H9 (cell line): ENCODE measurements around the gene ARHGEF38. TPM values are rescaled to one million over a fixed set of nuclear protein-coding genes. Genes with fewer than 3 reads are reported as not detected.
"Not testable (repeated sequence)": the region's sequence is repeated elsewhere in the genome, so short reads cannot be mapped to it uniquely, and the experiment has no call there.

Experiments used
- DNase-seq: peaks from one replicate; pipeline ENCODE4 v3.0.0-alpha.2; 2017
- H2AFZ ChIP-seq: one replicate; pipeline ENCODE4 v1.6.1; 2013; ENCODE audit warnings: mild to moderate bottlenecking, low read length, control low read depth, moderate library complexity
- H2AK5ac ChIP-seq: 2 replicates; pipeline ENCODE4 v1.6.1; 2013; ENCODE audit warnings: low read length, control low read depth, mixed read lengths; ENCODE audit not compliant: insufficient read length
- H2BK120ac ChIP-seq: one replicate; pipeline ENCODE4 v1.6.1; 2013; ENCODE audit warnings: low read depth, mild to moderate bottlenecking, low read length, control low read depth, inconsistent platforms; ENCODE audit not compliant: poor library complexity, severe bottlenecking
- H2BK12ac ChIP-seq: 2 replicates; pipeline ENCODE4 v1.6.1; 2013; ENCODE audit warnings: low read length, control low read depth, mixed read lengths, low read depth; ENCODE audit not compliant: insufficient read length
- H2BK15ac ChIP-seq: 2 replicates; pipeline ENCODE4 v1.6.1; 2013; ENCODE audit warnings: low read depth, low read length, control low read depth
- H2BK20ac ChIP-seq: one replicate; pipeline ENCODE4 v1.6.1; 2013; ENCODE audit warnings: low read depth, mild to moderate bottlenecking, low read length, control low read depth, inconsistent platforms; ENCODE audit not compliant: poor library complexity, severe bottlenecking
- H2BK5ac ChIP-seq: 2 replicates; pipeline ENCODE4 v1.6.1; 2013; ENCODE audit warnings: low read length, control low read depth, mixed read lengths; ENCODE audit not compliant: insufficient read length
- H3K14ac ChIP-seq: 2 replicates; pipeline ENCODE4 v1.6.1; 2013; ENCODE audit warnings: low read length, control low read depth; ENCODE audit not compliant: insufficient read depth
- H3K18ac ChIP-seq: 2 replicates; pipeline ENCODE4 v1.6.1; 2013; ENCODE audit warnings: low read depth, mild to moderate bottlenecking, mixed read lengths, low read length, control low read depth; ENCODE audit not compliant: insufficient read length
- H3K23ac ChIP-seq: 2 replicates; pipeline ENCODE4 v1.6.1; 2013; ENCODE audit warnings: low read length, control low read depth, mixed read lengths, low read depth; ENCODE audit not compliant: insufficient read length
- H3K23me2 ChIP-seq: 2 replicates; pipeline ENCODE4 v1.6.1; 2013; ENCODE audit warnings: low read depth, mild to moderate bottlenecking, mixed read lengths, low read length, control low read depth; ENCODE audit not compliant: insufficient read length, poor library complexity, severe bottlenecking
- H3K27ac ChIP-seq: 2 replicates; pipeline ENCODE4 v1.5.1; 2013; ENCODE audit warnings: low read length, control low read depth, mixed read lengths, low read depth; ENCODE audit not compliant: insufficient read length
- H3K27me3 ChIP-seq: 2 replicates; pipeline ENCODE4 v1.6.1; 2013; ENCODE audit warnings: low read length, control low read depth, inconsistent platforms; ENCODE audit not compliant: insufficient read depth
- H3K4ac ChIP-seq: 2 replicates; pipeline ENCODE4 v1.6.1; 2013; ENCODE audit warnings: low read depth, mild to moderate bottlenecking, control low read depth, inconsistent platforms, low read length, moderate library complexity
- H3K4me1 ChIP-seq: 2 replicates; pipeline ENCODE4 v1.6.1; 2013; ENCODE audit warnings: low read length, control low read depth, inconsistent platforms; ENCODE audit not compliant: insufficient read depth
- H3K4me2 ChIP-seq: 2 replicates; pipeline ENCODE4 v1.6.1; 2013; ENCODE audit warnings: low read length, control low read depth, mixed read lengths; ENCODE audit not compliant: insufficient read length, insufficient read depth
- H3K56ac ChIP-seq: 2 replicates; pipeline ENCODE4 v1.6.1; 2013; ENCODE audit warnings: low read depth, mild to moderate bottlenecking, mixed read lengths, low read length, control low read depth; ENCODE audit not compliant: insufficient read length
- H3K79me1 ChIP-seq: 2 replicates; pipeline ENCODE4 v1.6.1; 2013; ENCODE audit warnings: low read depth, mild to moderate bottlenecking, moderate library complexity, low read length, control low read depth, inconsistent platforms; ENCODE audit not compliant: insufficient read depth, poor library complexity, severe bottlenecking
- H3K79me2 ChIP-seq: 2 replicates; pipeline ENCODE4 v1.6.1; 2013; ENCODE audit warnings: low read length, control low read depth, inconsistent platforms; ENCODE audit not compliant: insufficient read depth
- H3K9ac ChIP-seq: 2 replicates; pipeline ENCODE4 v1.6.1; 2013; ENCODE audit warnings: low read length, control low read depth, mixed read lengths; ENCODE audit not compliant: insufficient read length; ENCODE audit errors: extremely low read depth
- H3K9me3 ChIP-seq: one replicate; pipeline ENCODE4 v1.6.1; 2013; ENCODE audit warnings: low read depth, low read length, inconsistent platforms; ENCODE audit not compliant: control insufficient read depth
- H3T11ph ChIP-seq: one replicate; pipeline ENCODE4 v1.6.1; 2013; ENCODE audit warnings: mild to moderate bottlenecking, low read length, control low read depth, inconsistent platforms
- H4K20me1 ChIP-seq: one replicate; pipeline ENCODE4 v1.6.1; 2013; ENCODE audit not compliant: control insufficient read depth, insufficient read length, insufficient read depth
- H4K5ac ChIP-seq: 2 replicates; pipeline ENCODE4 v1.6.1; 2013; ENCODE audit warnings: low read depth, mild to moderate bottlenecking, mixed read lengths, low read length, control low read depth; ENCODE audit not compliant: insufficient read length
- H4K8ac ChIP-seq: replicated peaks from 2 replicates; pipeline ENCODE4 v1.6.1; 2013; ENCODE audit warnings: low read length, control low read depth, mixed read lengths, low read depth; ENCODE audit not compliant: insufficient read length
- H4K91ac ChIP-seq: 2 replicates; pipeline ENCODE4 v1.6.1; 2013; ENCODE audit warnings: low read depth, mild to moderate bottlenecking, moderate library complexity, mixed read lengths, low read length, control low read depth; ENCODE audit not compliant: insufficient read length
- H3K27ac Mint-ChIP-seq, 3 experiments: 2 replicates in 2 of 3; 3 replicates in 1 of 3; pipeline ENCODE4 v1.8.0; 2020 to 2021; ENCODE audit warnings: mixed read lengths in 3 of 3, mild to moderate bottlenecking in 1 of 3, moderate library complexity in 1 of 3
- H3K27me3 Mint-ChIP-seq: 2 replicates; pipeline ENCODE4 v1.8.0; 2021; ENCODE audit warnings: low read depth, mild to moderate bottlenecking, moderate library complexity, mixed read lengths
- H3K36me3 Mint-ChIP-seq, 3 experiments: 2 replicates in 2 of 3; 3 replicates in 1 of 3; pipeline ENCODE4 v1.8.0; 2020 to 2021; ENCODE audit warnings: low read depth in 3 of 3, mixed read lengths in 3 of 3; ENCODE audit not compliant: insufficient read depth in 1 of 3
- H3K4me1 Mint-ChIP-seq, 2 experiments: 2 replicates each; pipeline ENCODE4 v1.8.0; 2020; ENCODE audit warnings: mixed read lengths in 2 of 2
- H3K4me3 Mint-ChIP-seq, 2 experiments: 2 replicates in 1 of 2; 3 replicates in 1 of 2; pipeline ENCODE4 v1.8.0; 2020 to 2021; ENCODE audit warnings: mild to moderate bottlenecking in 2 of 2, mixed read lengths in 2 of 2, moderate library complexity in 1 of 2
- H3K9me3 Mint-ChIP-seq, 2 experiments: 2 replicates in 1 of 2; 3 replicates in 1 of 2; pipeline ENCODE4 v1.8.0; 2020; ENCODE audit warnings: mild to moderate bottlenecking in 2 of 2, mixed read lengths in 2 of 2, moderate library complexity in 1 of 2
- WGBS: extraction: QIAGEN DNeasy Blood & Tissue Kit; methylation state at CpG from one replicate; pipeline ENCODE4 v1.1.7; 2013; ENCODE audit warnings: missing lambda C conversion rate, low lambda C conversion rate, mixed read lengths; ENCODE audit not compliant: insufficient read length; ENCODE audit errors: extremely low coverage; 5-methylcytosine and 5-hydroxymethylcytosine counted together
- total RNA-seq: library from RNA; stranded (reverse); gene quantifications from 2 replicates; pipeline ENCODE4 v1.2.1, GENCODE V29; 2021
- TF ChIP-seq, protein P1 (sequence below): fragments of 200-600 bp; sonication (generic); conservative IDR thresholded peaks from 3 replicates; pipeline ENCODE4 v1.8.0; 2021; ENCODE audit warnings: antibody characterized with exemption, mild to moderate bottlenecking

The ARHGEF38 gene
- total RNA-seq, 1 experiment from 2014 or later, result not detected

DNA sequence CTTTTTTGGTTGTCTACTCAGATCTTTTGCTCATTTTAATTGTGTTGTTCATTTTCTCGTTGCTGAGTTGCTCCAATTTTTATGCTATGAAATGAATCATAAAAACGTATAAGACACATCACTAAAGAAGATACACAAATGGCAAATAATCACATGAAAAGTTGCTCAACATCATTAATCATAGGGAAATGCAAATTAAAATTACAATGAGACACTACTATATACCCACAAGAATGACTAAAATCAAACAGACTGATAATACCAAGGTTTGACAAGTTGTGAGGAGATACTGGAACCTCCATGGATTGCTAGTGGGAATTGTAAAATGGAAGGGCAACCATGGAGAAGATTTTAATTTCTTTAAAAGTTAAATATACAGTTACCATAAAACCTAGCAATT is 173.2 kb downstream of the ARHGEF38 start:
- no peak overlapping the region for H4K8ac ChIP-seq
- no peaks in the 10 kb centered on the region for H3K9me3 ChIP-seq
- H3K27me3 ChIP-seq, result no peaks in the 10 kb centered on the region
- Mint-ChIP-seq H3K9me3 (peaks cover 18% of the 10 kb centered on the region in 2 experiments), H3K36me3 (peaks cover 35 to 54% (median 35%) of the 10 kb centered on the region in 3 experiments), H3K27ac (no peak overlapping the region; a peak in 1 of 7 replicates), H3K27me3 (no peaks in the 10 kb centered on the region), H3K4me1 (no peaks in the 10 kb centered on the region), H3K4me3 (no peak overlapping the region)
- no peak overlapping the region for H2BK12ac ChIP-seq
- no peak overlapping the region for H4K91ac ChIP-seq
- H3K56ac ChIP-seq, result no peak overlapping the region
- TF ChIP-seq, protein P1, sequence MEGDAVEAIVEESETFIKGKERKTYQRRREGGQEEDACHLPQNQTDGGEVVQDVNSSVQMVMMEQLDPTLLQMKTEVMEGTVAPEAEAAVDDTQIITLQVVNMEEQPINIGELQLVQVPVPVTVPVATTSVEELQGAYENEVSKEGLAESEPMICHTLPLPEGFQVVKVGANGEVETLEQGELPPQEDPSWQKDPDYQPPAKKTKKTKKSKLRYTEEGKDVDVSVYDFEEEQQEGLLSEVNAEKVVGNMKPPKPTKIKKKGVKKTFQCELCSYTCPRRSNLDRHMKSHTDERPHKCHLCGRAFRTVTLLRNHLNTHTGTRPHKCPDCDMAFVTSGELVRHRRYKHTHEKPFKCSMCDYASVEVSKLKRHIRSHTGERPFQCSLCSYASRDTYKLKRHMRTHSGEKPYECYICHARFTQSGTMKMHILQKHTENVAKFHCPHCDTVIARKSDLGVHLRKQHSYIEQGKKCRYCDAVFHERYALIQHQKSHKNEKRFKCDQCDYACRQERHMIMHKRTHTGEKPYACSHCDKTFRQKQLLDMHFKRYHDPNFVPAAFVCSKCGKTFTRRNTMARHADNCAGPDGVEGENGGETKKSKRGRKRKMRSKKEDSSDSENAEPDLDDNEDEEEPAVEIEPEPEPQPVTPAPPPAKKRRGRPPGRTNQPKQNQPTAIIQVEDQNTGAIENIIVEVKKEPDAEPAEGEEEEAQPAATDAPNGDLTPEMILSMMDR, result no peak
- no peak overlapping the region for H3K4ac ChIP-seq
- no peak overlapping the region for H2BK120ac ChIP-seq
- H3K23me2 ChIP-seq, result no peaks in the 10 kb centered on the region
- no CpG with 5 or more reads among the region's 2 CpGs for WGBS
- no peak overlapping the region for H2BK20ac ChIP-seq
- H3K27ac ChIP-seq, result no peak overlapping the region
- no peak overlapping the region for H3T11ph ChIP-seq
- H4K20me1 ChIP-seq, result no peaks in the 10 kb centered on the region
- no peak overlapping the region for H3K18ac ChIP-seq
- no peak overlapping the region for H2BK5ac ChIP-seq
- no peak overlapping the region for H3K23ac ChIP-seq
- no peaks in the 10 kb centered on the region for H3K79me1 ChIP-seq
- DNase-seq, result no peak
- H2AK5ac ChIP-seq, result no peak overlapping the region
- H3K4me1 ChIP-seq, result no peaks in the 10 kb centered on the region
- no peak overlapping the region for H2AFZ ChIP-seq
- H3K4me2 ChIP-seq, result no peak overlapping the region
- no peak overlapping the region for H3K14ac ChIP-seq
- H2BK15ac ChIP-seq, result no peak overlapping the region
- no peak overlapping the region for H4K5ac ChIP-seq
- no peaks in the 10 kb centered on the region for H3K79me2 ChIP-seq
- no peak overlapping the region for H3K9ac ChIP-seq

DNA sequence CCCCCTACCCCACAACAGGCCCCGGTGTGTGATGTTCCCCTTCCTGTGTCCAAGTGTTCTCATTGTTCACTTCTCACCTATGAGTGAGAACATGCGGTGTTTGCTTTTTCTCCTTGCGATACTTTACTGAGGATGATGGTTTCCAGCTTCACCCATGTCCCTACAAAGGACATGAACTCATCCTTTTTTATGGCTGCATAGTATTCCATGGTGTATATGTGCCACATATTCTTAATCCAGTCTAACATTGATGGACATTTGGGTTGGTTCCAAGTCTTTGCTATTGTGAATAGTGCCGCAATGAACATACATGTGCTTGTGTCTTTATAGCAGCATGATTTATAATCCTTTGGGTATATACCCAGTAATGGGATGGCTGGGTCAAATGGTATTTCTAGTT is 177.5 kb downstream of the ARHGEF38 start:
- H3K9me3 Mint-ChIP-seq, result peaks cover 44 to 48% of the 10 kb centered on the region in 2 experiments
- DNase-seq, H3K23me2 ChIP-seq, H3K4ac ChIP-seq, H3K27ac ChIP-seq, H2BK12ac ChIP-seq, H2AK5ac ChIP-seq, H3K9me3 ChIP-seq, H3K79me2 ChIP-seq, H3K56ac ChIP-seq, H3K4me3 Mint-ChIP-seq, H3K4me1 Mint-ChIP-seq, H3T11ph ChIP-seq, H2AFZ ChIP-seq, H4K20me1 ChIP-seq, H3K27me3 ChIP-seq, H2BK15ac ChIP-seq, H3K4me2 ChIP-seq, H3K14ac ChIP-seq, H3K27ac Mint-ChIP-seq, H2BK5ac ChIP-seq, H3K79me1 ChIP-seq, H4K91ac ChIP-seq, H3K9ac ChIP-seq, H3K18ac ChIP-seq, H4K8ac ChIP-seq, H3K23ac ChIP-seq, H2BK20ac ChIP-seq, H3K27me3 Mint-ChIP-seq, H3K4me1 ChIP-seq, H2BK120ac ChIP-seq, H4K5ac ChIP-seq: not testable (repeated sequence)
- H3K36me3 Mint-ChIP-seq, result peaks cover 68 to 84% (median 73%) of the 10 kb centered on the region in 3 experiments
- WGBS, result no CpG with 5 or more reads among the region's 4 CpGs
